Fibroblast of lung (primary cell): ENCODE measurements around the gene C1orf52. TPM values are rescaled to one million over a fixed set of nuclear protein-coding genes. Genes with fewer than 3 reads are reported as not detected.

Experiments used
- DNase-seq, 2 donors: peaks; one replicate each; pipeline versions ENCODE4 v3.0.0 to v3.0.0-alpha.2; 2010; ENCODE audit warnings: low read depth in 2 of 2
- H2AFZ ChIP-seq: 2 replicates; pipeline ENCODE4 v1.5.1; 2012; ENCODE audit warnings: low read length, control low read depth, inconsistent platforms
- H3K27ac ChIP-seq: 2 replicates; pipeline ENCODE4 v1.5.1; 2011; ENCODE audit warnings: low read length, control low read depth; ENCODE audit not compliant: insufficient read depth
- H3K27me3 ChIP-seq: 2 replicates; pipeline ENCODE4 v1.5.1; 2011; ENCODE audit warnings: mild to moderate bottlenecking, low read length; ENCODE audit not compliant: control insufficient read depth, insufficient read depth
- H3K36me3 ChIP-seq: 2 replicates; pipeline ENCODE4 v1.5.1; 2011; ENCODE audit warnings: low read length; ENCODE audit not compliant: control insufficient read depth, insufficient read depth
- H3K4me1 ChIP-seq: 2 replicates; pipeline ENCODE4 v1.5.1; 2011; ENCODE audit warnings: low read length; ENCODE audit not compliant: control insufficient read depth, insufficient read depth; ENCODE audit errors: extremely low read depth
- H3K4me2 ChIP-seq: 2 replicates; pipeline ENCODE4 v1.5.1; 2011; ENCODE audit warnings: low read length, control low read depth; ENCODE audit not compliant: insufficient read depth; ENCODE audit errors: extremely low read depth
- H3K4me3 ChIP-seq, 4 experiments: fragments of 200-600 bp in 1 of 4; sonication (generic) in 1 of 4; replicated peaks in 1 of 4; 2 replicates each; pipeline ENCODE4 v1.5.1; 2011 to 2016; ENCODE audit warnings: low read length in 4 of 4, low read depth in 3 of 4, mild to moderate bottlenecking in 3 of 4, control low read depth in 2 of 4, inconsistent platforms in 1 of 4, mixed read lengths in 1 of 4; ENCODE audit not compliant: insufficient read depth in 1 of 4; ENCODE audit errors: control extremely low read depth in 1 of 4
- H3K79me2 ChIP-seq: 2 replicates; pipeline ENCODE4 v1.5.1; 2012; ENCODE audit warnings: mild to moderate bottlenecking, low read length, inconsistent platforms; ENCODE audit not compliant: control insufficient read depth, insufficient read depth
- H3K9ac ChIP-seq: 2 replicates; pipeline ENCODE4 v1.5.1; 2011; ENCODE audit warnings: mild to moderate bottlenecking, low read length, control low read depth; ENCODE audit not compliant: insufficient read depth
- H3K9me3 ChIP-seq: 2 replicates; pipeline ENCODE4 v1.5.1; 2012; ENCODE audit warnings: low read depth, low read length; ENCODE audit not compliant: control insufficient read depth, insufficient read depth
- H4K20me1 ChIP-seq: 2 replicates; pipeline ENCODE4 v1.5.1; 2011; ENCODE audit warnings: low read length; ENCODE audit not compliant: control insufficient read depth, insufficient read depth; ENCODE audit errors: extremely low read depth
- EZH2 ChIP-seq: IDR thresholded peaks from 2 replicates; pipeline ENCODE4 v1.5.1; 2012; ENCODE audit warnings: low read length, control low read depth, mild to moderate bottlenecking; ENCODE audit errors: missing control alignments
- polyA plus RNA-seq, 2 donors: library from polyadenylated mRNA; depleted of rRNA in 1 of 2; stranded (reverse) in 1 of 2; unstranded in 1 of 2; fragments of >200 nt; gene quantifications; 2 replicates each; pipeline ENCODE4 v1.2.1, GENCODE V29; 2011 to 2012; ENCODE audit warnings: missing spikeins in 1 of 2
- total RNA-seq: library from RNA; depleted of rRNA; stranded (reverse); fragments of >200 nt; gene quantifications from 2 replicates; pipeline ENCODE4 v1.2.1, GENCODE V29; 2014
- TF ChIP-seq, protein P1 (sequence below), 2 donors: IDR thresholded peaks in 1 of 2; conservative IDR thresholded peaks in 1 of 2; 1 replicate in 1 of 2; 2 replicates in 1 of 2; pipeline ENCODE4 v1.5.1; 2011 to 2012; ENCODE audit warnings: low read length in 2 of 2, control low read depth in 1 of 2, inconsistent platforms in 1 of 2, low read depth in 1 of 2, mild to moderate bottlenecking in 1 of 2

C1orf52 gene
- total and polyA plus RNA-seq, 2 donors (not counting 1 experiment from before 2014, with no cell fraction given), result 11.4 to 24.7 TPM

DNA sequence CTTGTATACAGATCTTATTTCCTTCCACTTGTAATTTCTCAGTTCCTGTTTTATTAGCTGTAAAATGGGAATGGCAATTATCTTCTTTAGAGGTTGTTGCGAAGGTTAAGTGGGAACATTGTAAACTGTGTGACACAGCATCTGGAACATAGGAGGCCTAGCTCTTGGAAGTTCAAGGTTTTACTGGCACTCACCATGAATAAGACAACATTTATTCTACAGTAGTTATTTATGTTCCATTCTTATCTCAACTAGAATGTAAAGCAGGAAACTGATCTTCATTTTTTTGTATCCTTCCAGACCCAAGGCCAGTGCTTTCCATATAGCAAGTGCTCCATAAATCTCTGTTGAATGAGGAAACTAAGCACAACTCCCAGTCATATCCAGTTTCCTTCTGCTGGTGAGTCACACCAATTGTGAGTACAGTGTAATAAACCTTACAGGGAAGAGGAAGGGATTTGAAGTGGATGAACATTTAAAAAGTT lies 15.5 kb upstream of the C1orf52 start:
- H3K4me3 ChIP-seq, result peak overlapping the region; percentile 88 to 100 (median 97)
- no peaks in the 10 kb centered on the region for H4K20me1 ChIP-seq
- peak overlapping the region; percentile 89 for H3K4me2 ChIP-seq
- no peaks in the 10 kb centered on the region for H3K9me3 ChIP-seq
- no peak for TF ChIP-seq EZH2
- TF ChIP-seq, protein P1, sequence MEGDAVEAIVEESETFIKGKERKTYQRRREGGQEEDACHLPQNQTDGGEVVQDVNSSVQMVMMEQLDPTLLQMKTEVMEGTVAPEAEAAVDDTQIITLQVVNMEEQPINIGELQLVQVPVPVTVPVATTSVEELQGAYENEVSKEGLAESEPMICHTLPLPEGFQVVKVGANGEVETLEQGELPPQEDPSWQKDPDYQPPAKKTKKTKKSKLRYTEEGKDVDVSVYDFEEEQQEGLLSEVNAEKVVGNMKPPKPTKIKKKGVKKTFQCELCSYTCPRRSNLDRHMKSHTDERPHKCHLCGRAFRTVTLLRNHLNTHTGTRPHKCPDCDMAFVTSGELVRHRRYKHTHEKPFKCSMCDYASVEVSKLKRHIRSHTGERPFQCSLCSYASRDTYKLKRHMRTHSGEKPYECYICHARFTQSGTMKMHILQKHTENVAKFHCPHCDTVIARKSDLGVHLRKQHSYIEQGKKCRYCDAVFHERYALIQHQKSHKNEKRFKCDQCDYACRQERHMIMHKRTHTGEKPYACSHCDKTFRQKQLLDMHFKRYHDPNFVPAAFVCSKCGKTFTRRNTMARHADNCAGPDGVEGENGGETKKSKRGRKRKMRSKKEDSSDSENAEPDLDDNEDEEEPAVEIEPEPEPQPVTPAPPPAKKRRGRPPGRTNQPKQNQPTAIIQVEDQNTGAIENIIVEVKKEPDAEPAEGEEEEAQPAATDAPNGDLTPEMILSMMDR (conservative IDR thresholded peaks at IDR 0.05 in 1 of 2, IDR thresholded peaks at IDR 0.05 in 1 of 2; ENCODE audit: low read depth in 1 of 2, low read length in 2 of 2), result no peak
- peaks cover 59% of the 10 kb centered on the region for H3K79me2 ChIP-seq
- no peaks in the 10 kb centered on the region for H3K27me3 ChIP-seq
- peak overlapping the region; percentile 98 for H3K27ac ChIP-seq
- H3K4me1 ChIP-seq, result peaks cover 5% of the 10 kb centered on the region
- no peak overlapping the region for H2AFZ ChIP-seq
- peak; percentile 79 to 85 for DNase-seq
- H3K9ac ChIP-seq, result peak overlapping the region; percentile 95
- no peaks in the 10 kb centered on the region for H3K36me3 ChIP-seq

DNA sequence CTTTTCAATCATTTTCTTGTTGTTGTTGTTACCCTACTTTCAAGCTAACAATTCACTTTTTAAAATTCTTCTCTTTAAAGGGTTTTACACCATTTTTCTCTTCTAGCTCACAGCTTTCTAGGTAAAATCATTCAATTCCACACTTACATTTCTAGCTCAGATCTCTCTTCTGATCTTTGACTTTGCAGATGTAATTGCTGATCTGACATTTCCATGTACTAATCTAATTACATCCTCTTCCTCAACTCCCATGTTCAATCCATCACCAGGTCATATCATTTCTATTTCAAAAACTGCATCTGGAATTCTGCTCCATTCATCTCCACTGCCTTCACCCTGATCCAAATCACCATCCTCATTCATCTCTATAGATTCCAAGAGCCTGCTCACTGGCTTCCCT lies 13.9 kb upstream of the C1orf52 start:
- Histone ChIP-seq H3K9me3 (no peaks in the 10 kb centered on the region), H3K4me3 (peak overlapping the region in 2 of 4 experiments; percentile 96 to 98), H3K9ac (no peak overlapping the region), H3K27me3 (no peaks in the 10 kb centered on the region), H3K4me1 (no peaks in the 10 kb centered on the region), H4K20me1 (no peaks in the 10 kb centered on the region), H2AFZ (no peak overlapping the region), H3K36me3 (peaks cover 2% of the 10 kb centered on the region), H3K79me2 (peaks cover 64% of the 10 kb centered on the region), H3K27ac (no peak overlapping the region), H3K4me2 (peak overlapping the region; percentile 25)
- no peak for DNase-seq
- TF ChIP-seq EZH2, result no peak
- TF ChIP-seq, protein P1 (conservative IDR thresholded peaks at IDR 0.05 in 1 of 2, IDR thresholded peaks at IDR 0.05 in 1 of 2; ENCODE audit: low read depth in 1 of 2, low read length in 2 of 2), result no peak

DNA sequence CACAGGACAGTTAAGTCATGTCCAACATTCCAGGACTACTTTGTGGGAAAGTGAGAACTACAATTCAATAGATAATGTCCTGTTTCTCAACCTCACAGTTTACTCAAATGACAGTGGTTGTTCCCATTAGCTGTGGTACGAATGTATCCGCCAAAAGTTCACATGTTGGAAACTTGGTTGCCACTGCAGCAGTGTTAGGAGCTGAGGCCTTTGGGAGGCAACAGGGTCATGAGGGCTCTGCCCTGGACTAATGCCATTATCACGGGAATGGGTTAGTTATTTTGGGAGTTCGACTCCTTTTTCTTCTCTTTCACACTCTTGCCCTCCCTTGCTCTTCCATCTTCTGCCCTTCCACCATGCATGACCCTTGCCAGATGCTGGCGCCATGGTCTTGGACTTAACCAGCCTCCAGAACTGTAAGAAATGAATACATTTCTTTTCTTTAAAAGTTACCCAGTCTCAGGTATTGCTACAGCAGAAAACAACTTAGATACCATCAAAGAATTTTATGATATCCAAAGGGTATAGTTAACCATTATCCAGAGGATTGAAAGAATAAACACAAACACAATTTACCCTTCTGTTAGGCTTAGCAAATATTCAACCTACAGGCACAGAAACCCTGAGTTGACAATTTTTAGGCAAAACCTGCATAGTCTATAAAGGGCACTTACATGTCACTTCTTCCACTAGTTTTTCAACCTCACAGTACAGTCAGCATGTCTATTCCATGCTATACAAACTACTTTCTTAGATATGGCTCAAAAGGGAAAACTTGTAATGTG lies 9.5 kb upstream of the C1orf52 start:
- Histone ChIP-seq H3K27me3 (no peaks in the 10 kb centered on the region), H3K9ac (no peak overlapping the region), H3K79me2 (peaks cover 44% of the 10 kb centered on the region), H3K4me2 (no peak overlapping the region), H2AFZ (no peak overlapping the region), H3K36me3 (peaks cover 5% of the 10 kb centered on the region), H3K9me3 (no peaks in the 10 kb centered on the region), H3K27ac (no peak overlapping the region), H3K4me1 (no peaks in the 10 kb centered on the region), H3K4me3 (no peak overlapping the region), H4K20me1 (no peaks in the 10 kb centered on the region)
- DNase-seq, result no peak
- TF ChIP-seq EZH2, result no peak
- TF ChIP-seq, protein P1 (conservative IDR thresholded peaks at IDR 0.05 in 1 of 2, IDR thresholded peaks at IDR 0.05 in 1 of 2; ENCODE audit: low read depth in 1 of 2, low read length in 2 of 2), result no peak
